B cell (primary cell): ENCODE data around the gene THSD4. TPM values are rescaled to one million over a fixed set of nuclear protein-coding genes. Genes with fewer than 3 reads are reported as not detected.
A peak's percentile ranks its signal among the peaks of the same experiment; 100 is the strongest.

Experiments
- ATAC-seq: fragments of 200-7000 bp; cut with Tn5 transposase; one replicate; pipeline ENCODE4 v1.10.0; 2021; ENCODE audit warnings: low read depth, mild to moderate bottlenecking, moderate number of reproducible peaks, moderate library complexity
- CTCF ChIA-PET: fragments of 350-600 bp; sonication (Branson Sonifier 250); formaldehyde crosslinking; loops from one replicate; lab custom pipeline; 2021; ENCODE audit warnings: antibody characterized with exemption, inconsistent platforms; lab: Charles Lee
- POLR2A ChIA-PET: fragments of 350-600 bp; sonication (Branson Sonifier 250); formaldehyde crosslinking; loops from one replicate; lab custom pipeline; 2021; ENCODE audit warnings: antibody characterized with exemption; lab: Charles Lee
- DNase-seq: peaks from one replicate; pipeline ENCODE4 v3.0.0; 2013
- H2AFZ ChIP-seq: 2 replicates; pipeline ENCODE4 v1.6.1; 2012; ENCODE audit warnings: mild to moderate bottlenecking, low read depth, low read length; ENCODE audit not compliant: insufficient read depth, poor library complexity, severe bottlenecking
- H3K27ac ChIP-seq, 2 donors: 1 replicate in 1 of 2; 2 replicates in 1 of 2; pipeline ENCODE4 v1.5.1; 2012 to 2013; ENCODE audit warnings: low read length in 2 of 2, mild to moderate bottlenecking in 2 of 2, moderate library complexity in 1 of 2
- H3K27me3 ChIP-seq, 4 experiments: fragments of 200-600 bp in 1 of 4; sonication (generic) in 1 of 4; replicated peaks in 1 of 4; 1 replicate in 2 of 4; 2 replicates in 2 of 4; pipeline versions ENCODE4 v1.6.1 to v1.7.0; 2013 to 2016; ENCODE audit warnings: low read length in 3 of 4, mild to moderate bottlenecking in 2 of 4, mixed read lengths in 1 of 4, moderate library complexity in 1 of 4; ENCODE audit not compliant: insufficient read depth in 4 of 4, control insufficient read depth in 3 of 4; ENCODE audit errors: control extremely low read depth in 1 of 4
- H3K36me3 ChIP-seq, 2 experiments: replicated peaks in 1 of 2; 1 replicate in 1 of 2; 2 replicates in 1 of 2; pipeline versions ENCODE4 v1.6.1 to v1.7.1; 2013; ENCODE audit warnings: low read length in 1 of 2; ENCODE audit not compliant: insufficient read depth in 2 of 2, control insufficient read depth in 1 of 2; ENCODE audit errors: control extremely low read depth in 1 of 2, extremely low read depth in 1 of 2
- H3K4me1 ChIP-seq, 2 donors: fragments of 200-600 bp in 1 of 2; sonication (generic) in 1 of 2; 1 replicate in 1 of 2; 2 replicates in 1 of 2; pipeline versions ENCODE4 v1.5.1 to v1.6.1; 2013 to 2017; ENCODE audit warnings: low read length in 2 of 2; ENCODE audit not compliant: control insufficient read depth in 2 of 2, insufficient read depth in 2 of 2
- H3K4me2 ChIP-seq: replicated peaks from 2 replicates; pipeline ENCODE3; 2012; ENCODE audit warnings: mild to moderate bottlenecking, low read depth, low read length; ENCODE audit not compliant: poor library complexity, severe bottlenecking
- H3K4me3 ChIP-seq, 5 experiments: fragments of 200-600 bp in 1 of 5; sonication (generic) in 1 of 5; 1 replicate in 3 of 5; 2 replicates in 2 of 5; pipeline versions ENCODE4 v1.5.1 to v1.7.0; 2011 to 2016; ENCODE audit warnings: low read length in 4 of 5, mild to moderate bottlenecking in 4 of 5, low read depth in 2 of 5, control low read depth in 1 of 5, moderate library complexity in 1 of 5; ENCODE audit not compliant: insufficient read depth in 1 of 5; ENCODE audit errors: control extremely low read depth in 1 of 5, extremely low read depth in 1 of 5
- H3K79me2 ChIP-seq: fragments of 200-600 bp; sonication (generic); one replicate; pipeline ENCODE4 v1.6.0; 2016; ENCODE audit warnings: low read length; ENCODE audit not compliant: control insufficient read depth, insufficient read depth
- H3K9ac ChIP-seq: fragments of 200-600 bp; sonication (generic); 2 replicates; pipeline ENCODE4 v1.6.1; 2017; ENCODE audit warnings: mild to moderate bottlenecking, low read length, moderate library complexity
- H3K9me3 ChIP-seq, 3 donors: one replicate each; pipeline versions ENCODE4 v1.6.1 to v1.7.1; 2013; ENCODE audit warnings: low read length in 2 of 3; ENCODE audit not compliant: control insufficient read depth in 2 of 3, insufficient read depth in 1 of 3; ENCODE audit errors: control extremely low read depth in 1 of 3
- H4K20me1 ChIP-seq: 2 replicates; pipeline ENCODE4 v1.6.0; 2012; ENCODE audit warnings: mild to moderate bottlenecking, low read length; ENCODE audit not compliant: insufficient read depth, control insufficient read depth, poor library complexity, severe bottlenecking
- H3K27ac Mint-ChIP-seq: one replicate; pipeline ENCODE4 v1.8.0; 2021; ENCODE audit warnings: mixed read lengths
- H3K27me3 Mint-ChIP-seq: one replicate; pipeline ENCODE4 v1.8.0; 2021; ENCODE audit warnings: mixed read lengths
- H3K4me1 Mint-ChIP-seq: one replicate; pipeline ENCODE4 v1.8.0; 2021; ENCODE audit warnings: mixed read lengths
- H3K4me3 Mint-ChIP-seq: one replicate; pipeline ENCODE4 v1.8.0; 2021; ENCODE audit warnings: mixed read lengths
- H3K9me3 Mint-ChIP-seq: one replicate; pipeline ENCODE4 v1.8.0; 2022; ENCODE audit warnings: mixed read lengths; ENCODE audit not compliant: insufficient read depth
- CTCF ChIP-seq: fragments of 200-600 bp; IDR thresholded peaks from one replicate; pipeline ENCODE4 v1.8.0; 2022; ENCODE audit warnings: antibody characterized with exemption, mild to moderate bottlenecking
- EZH2 ChIP-seq: IDR thresholded peaks from 2 replicates; pipeline ENCODE4 v1.6.1; 2012; ENCODE audit warnings: borderline replicate concordance, low read depth, mild to moderate bottlenecking, moderate library complexity, low read length; ENCODE audit not compliant: insufficient read depth, poor library complexity, severe bottlenecking
- WGBS: methylation state at CpG from one replicate; pipeline ENCODE4 v1.1.5; 2013; ENCODE audit warnings: missing lambda C conversion rate; ENCODE audit not compliant: insufficient coverage; 5-methylcytosine and 5-hydroxymethylcytosine counted together
- intact Hi-C: fragments of 100-400 bp; cut with micrococcal nuclease; formaldehyde crosslinking; loops from one replicate; pipeline ENCODE4 v1.10.0; 2022
- polyA plus RNA-seq: library from polyadenylated mRNA; depleted of rRNA; stranded (reverse); fragments of >200 nt; gene quantifications from 2 replicates; pipeline ENCODE4 v1.2.3, GENCODE V29; 2012
- total RNA-seq, 2 donors: library from RNA; stranded (reverse); fragments of 120-200 nt in 1 of 2; gene quantifications; 1 replicate in 1 of 2; 2 replicates in 1 of 2; pipeline versions ENCODE4 v1.2.3 to v1.2.4, GENCODE V29; 2013 to 2022

Gene THSD4
- total and polyA plus RNA-seq, 2 donors (not counting 1 experiment from before 2014, with no cell fraction given), result not detected

- 100% methylated on average over 3 of the region's 3 CpGs for WGBS
- Mint-ChIP-seq H3K4me1 (peaks cover 15% of the 10 kb centered on the region), H3K27ac (no peak overlapping the region), H3K27me3 (peaks cover 6% of the 10 kb centered on the region), H3K9me3 (no peaks in the 10 kb centered on the region), H3K4me3 (no peak overlapping the region)
- H3K4me3 ChIP-seq, result no peak overlapping the region
- no peaks in the 10 kb centered on the region for H3K9me3 ChIP-seq
- POLR2A ChIA-PET, result no interaction called here
- CTCF ChIA-PET, result no interaction called here
- H3K79me2 ChIP-seq, result no peaks in the 10 kb centered on the region
- DNase-seq (no peak), ATAC-seq (no peak)
- H3K27ac ChIP-seq, result no peak overlapping the region
- no peak for TF ChIP-seq CTCF
- no peak for TF ChIP-seq EZH2
- intact Hi-C loops, result no loop called here
- H3K36me3 ChIP-seq, result no peaks in the 10 kb centered on the region
- no peak overlapping the region for H3K4me2 ChIP-seq
- H3K9ac ChIP-seq, result no peak overlapping the region
- peaks cover 0 to 3% of the 10 kb centered on the region in 2 donors for H3K4me1 ChIP-seq
- H4K20me1 ChIP-seq, result no peaks in the 10 kb centered on the region
- no peak overlapping the region for H2AFZ ChIP-seq
- H3K27me3 ChIP-seq, result no peaks in the 10 kb centered on the region
Observed at GRCh38 chr15:71473751-71474150, 358.5 kb downstream of the THSD4 start.

- Histone ChIP-seq H3K9me3 (no peaks in the 10 kb centered on the region), H3K4me1 (peaks cover 0 to 3% of the 10 kb centered on the region in 2 donors), H4K20me1 (no peaks in the 10 kb centered on the region), H3K4me2 (no peak overlapping the region), H3K9ac (no peak overlapping the region), H3K79me2 (no peaks in the 10 kb centered on the region), H3K4me3 (no peak overlapping the region), H3K36me3 (no peaks in the 10 kb centered on the region), H3K27me3 (no peaks in the 10 kb centered on the region), H2AFZ (no peak overlapping the region), H3K27ac (no peak overlapping the region)
- no peak overlapping the region for H3K27ac Mint-ChIP-seq
- ChIA-PET CTCF (interaction anchor here (1.3 kb wide), 1 partner anchor 10 kb away, joined by 3 read pairs; no protein-coding TSS in a partner anchor), POLR2A (no interaction called here)
- intact Hi-C loops, result no loop called here
- peaks cover 6% of the 10 kb centered on the region for H3K27me3 Mint-ChIP-seq
- H3K4me3 Mint-ChIP-seq, result peak overlapping the region; percentile 40
- no peaks in the 10 kb centered on the region for H3K9me3 Mint-ChIP-seq
- WGBS, result 48% methylated on average over 3 of the region's 8 CpGs
- ATAC-seq (no peak), DNase-seq (no peak)
- no peak for TF ChIP-seq EZH2
- TF ChIP-seq CTCF, result no peak
- H3K4me1 Mint-ChIP-seq, result peaks cover 15% of the 10 kb centered on the region
Observed at GRCh38 chr15:71476823-71477222, 361.6 kb downstream of the THSD4 start.
